GM10248 (cell line): ENCODE results near the gene HCFC2.

Source experiments
- CTCF ChIA-PET: fragments of 300-600 bp; sonication (Branson Sonifier 250); formaldehyde crosslinking; extraction: SDS; loops from one replicate; lab custom pipeline; 2021; ENCODE audit warnings: antibody characterized with exemption; lab: Yijun Ruan, JAX
- POLR2A ChIA-PET: fragments of 350-650 bp; sonication (Branson Sonifier 250); formaldehyde crosslinking; extraction: SDS; loops from one replicate; lab custom pipeline; 2020; ENCODE audit warnings: antibody characterized with exemption; lab: Yijun Ruan, JAX
- DNase-seq: peaks from one replicate; pipeline ENCODE4 v3.0.0; 2012; ENCODE audit errors: extremely low spot score
- TF ChIP-seq, protein P1 (sequence below): IDR thresholded peaks from 2 replicates; pipeline ENCODE4 v1.5.1; 2012; ENCODE audit warnings: mild to moderate bottlenecking, low read depth; ENCODE audit errors: extremely low read depth, missing control alignments, control extremely low read depth

Gene HCFC2

GRCh38 chr12:104154286-104154685 lies 90.0 kb downstream of the HCFC2 start:
- CTCF ChIA-PET: no interaction called here

DNA sequence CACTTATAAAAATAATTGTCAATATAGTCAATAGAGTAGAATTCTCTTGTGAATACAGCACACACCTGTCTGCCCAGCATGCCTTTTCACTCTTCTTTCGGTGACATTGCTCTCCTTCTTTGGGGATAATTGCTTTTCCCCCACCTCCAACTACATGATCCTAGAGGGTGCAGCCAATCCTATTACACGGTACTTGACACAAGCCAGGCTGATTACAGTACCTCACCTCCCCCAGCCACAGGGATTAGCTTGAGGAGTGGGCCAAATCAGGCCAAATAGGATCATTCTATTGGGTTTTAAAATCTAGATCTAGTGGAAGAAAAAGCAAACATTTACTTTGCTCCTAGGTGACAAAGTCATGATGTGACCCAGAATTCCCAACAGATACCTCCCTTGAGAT lies 90.5 kb downstream of the HCFC2 start:
- POLR2A ChIA-PET: no interaction called here
- TF ChIP-seq, protein P1, sequence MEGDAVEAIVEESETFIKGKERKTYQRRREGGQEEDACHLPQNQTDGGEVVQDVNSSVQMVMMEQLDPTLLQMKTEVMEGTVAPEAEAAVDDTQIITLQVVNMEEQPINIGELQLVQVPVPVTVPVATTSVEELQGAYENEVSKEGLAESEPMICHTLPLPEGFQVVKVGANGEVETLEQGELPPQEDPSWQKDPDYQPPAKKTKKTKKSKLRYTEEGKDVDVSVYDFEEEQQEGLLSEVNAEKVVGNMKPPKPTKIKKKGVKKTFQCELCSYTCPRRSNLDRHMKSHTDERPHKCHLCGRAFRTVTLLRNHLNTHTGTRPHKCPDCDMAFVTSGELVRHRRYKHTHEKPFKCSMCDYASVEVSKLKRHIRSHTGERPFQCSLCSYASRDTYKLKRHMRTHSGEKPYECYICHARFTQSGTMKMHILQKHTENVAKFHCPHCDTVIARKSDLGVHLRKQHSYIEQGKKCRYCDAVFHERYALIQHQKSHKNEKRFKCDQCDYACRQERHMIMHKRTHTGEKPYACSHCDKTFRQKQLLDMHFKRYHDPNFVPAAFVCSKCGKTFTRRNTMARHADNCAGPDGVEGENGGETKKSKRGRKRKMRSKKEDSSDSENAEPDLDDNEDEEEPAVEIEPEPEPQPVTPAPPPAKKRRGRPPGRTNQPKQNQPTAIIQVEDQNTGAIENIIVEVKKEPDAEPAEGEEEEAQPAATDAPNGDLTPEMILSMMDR: no peak
- no peak for DNase-seq
- CTCF ChIA-PET: no interaction called here

More at GRCh38 chr12:104154286-104154685, 90.0 kb downstream of the HCFC2 start:
- TF ChIP-seq, protein P1: no peak
- POLR2A ChIA-PET: no interaction called here
- no peak for DNase-seq
